Activated CD4-positive, alpha-beta memory T cell treated with anti-CD3 and anti-CD28 coated beads for 36 hours (primary cell): ENCODE results near the gene EPB41L1. TPM values are rescaled to one million over a fixed set of nuclear protein-coding genes. Genes with fewer than 3 reads are reported as not detected.

Experiments used
- CTCF ChIA-PET: fragments of 350-600 bp; sonication (Branson Sonifier 250); formaldehyde crosslinking; loops from one replicate; lab custom pipeline; 2021; ENCODE audit warnings: antibody characterized with exemption, inconsistent platforms; lab: Charles Lee
- POLR2A ChIA-PET: fragments of 350-600 bp; sonication (Branson Sonifier 250); formaldehyde crosslinking; loops from one replicate; lab custom pipeline; 2021; ENCODE audit warnings: antibody characterized with exemption; lab: Charles Lee
- DNase-seq: peaks from one replicate; pipeline ENCODE4 v3.0.0-alpha.2; 2020
- H3K27ac Mint-ChIP-seq: one replicate; pipeline ENCODE4 v1.8.0; 2021; ENCODE audit warnings: mixed read lengths
- H3K27me3 Mint-ChIP-seq: one replicate; pipeline ENCODE4 v1.8.0; 2021; ENCODE audit warnings: mixed read lengths
- H3K36me3 Mint-ChIP-seq: one replicate; pipeline ENCODE4 v1.8.0; 2021; ENCODE audit warnings: mixed read lengths
- H3K4me1 Mint-ChIP-seq: one replicate; pipeline ENCODE4 v1.8.0; 2021; ENCODE audit warnings: low read depth, mixed read lengths
- H3K4me3 Mint-ChIP-seq: one replicate; pipeline ENCODE4 v1.8.0; 2021; ENCODE audit warnings: mild to moderate bottlenecking, mixed read lengths
- H3K9me3 Mint-ChIP-seq: one replicate; pipeline ENCODE4 v1.8.0; 2021; ENCODE audit warnings: mixed read lengths
- intact Hi-C: fragments of 100-400 bp; cut with micrococcal nuclease; formaldehyde crosslinking; loops from one replicate; pipeline ENCODE4 v1.15.1; 2023
- total RNA-seq, 2 experiments: library from RNA; stranded (reverse); gene quantifications; one replicate each; pipeline ENCODE4 v1.2.3, GENCODE V29; 2021

Gene EPB41L1
- total RNA-seq, 2 experiments from 2014 or later, result 0.36 to 0.88 TPM

DNA sequence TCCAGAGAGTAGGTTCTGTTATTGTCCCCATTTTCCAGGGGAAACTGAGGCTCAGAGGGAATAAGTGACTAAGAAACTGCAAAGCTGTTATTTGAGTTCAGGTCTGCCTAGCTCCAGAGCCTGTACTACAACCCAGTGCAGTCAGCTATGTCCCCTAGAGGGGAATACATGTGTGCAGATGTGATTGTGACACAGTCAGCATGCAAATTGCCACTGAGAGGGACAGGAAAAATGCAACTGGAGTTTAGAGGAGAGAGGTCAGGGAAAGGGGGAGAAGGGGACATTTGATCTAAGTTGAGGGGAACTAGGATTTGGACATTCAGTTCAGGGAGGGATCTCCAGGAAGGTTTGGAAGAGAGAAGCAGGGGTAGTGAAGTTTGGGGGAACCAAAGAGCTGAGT lies 38.6 kb upstream of the EPB41L1 start:
- H3K4me1 Mint-ChIP-seq, result no peaks in the 10 kb centered on the region
- H3K4me3 Mint-ChIP-seq, result no peak overlapping the region
- H3K9me3 Mint-ChIP-seq, result no peaks in the 10 kb centered on the region
- intact Hi-C loops, result no loop called here
- H3K27me3 Mint-ChIP-seq, result peaks cover 3% of the 10 kb centered on the region
- DNase-seq, result no peak
- no peaks in the 10 kb centered on the region for H3K36me3 Mint-ChIP-seq
- CTCF ChIA-PET, result interaction anchor here (1.2 to 1.5 kb wide), 3 partner anchors 22 to 123 kb away, joined by 4 to 5 read pairs (median 5); no protein-coding TSS in a partner anchor
- H3K27ac Mint-ChIP-seq, result no peak overlapping the region
- POLR2A ChIA-PET, result no interaction called here

DNA sequence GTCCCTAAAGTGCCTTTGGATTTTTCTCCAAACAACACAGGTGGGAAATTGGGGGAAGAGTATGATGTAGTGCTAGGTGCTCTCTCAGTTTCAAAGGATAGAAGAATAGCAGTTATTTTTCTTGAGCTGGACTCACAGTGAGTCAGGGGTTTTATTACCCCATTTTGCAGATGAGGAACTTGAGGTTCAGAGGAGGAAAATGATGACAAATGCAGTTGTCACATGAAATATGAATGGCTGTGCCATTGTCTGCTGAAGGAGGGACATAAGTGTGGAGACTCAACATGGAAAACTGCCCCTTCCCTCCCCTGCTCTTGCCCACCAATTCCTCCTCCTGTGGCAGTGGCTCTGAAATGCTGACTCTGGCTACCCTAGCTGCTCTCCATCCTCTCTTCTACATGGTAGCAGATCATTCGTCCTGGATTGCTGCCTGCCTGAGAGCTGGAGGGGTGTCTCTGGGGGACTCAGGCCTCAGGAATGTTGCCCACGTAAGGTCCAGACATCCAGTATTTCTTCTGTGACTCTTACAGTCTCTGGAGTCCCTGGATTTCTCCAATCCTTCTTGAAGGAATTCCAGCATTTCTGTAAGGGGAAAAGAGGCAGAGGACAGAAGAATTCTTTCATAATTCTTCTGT lies 37.6 kb upstream of the EPB41L1 start:
- CTCF ChIA-PET, result interaction anchor here (0.9 to 1.5 kb wide), 4 partner anchors 10 to 124 kb away, joined by 3 to 5 read pairs (median 4); no protein-coding TSS in a partner anchor
- peaks cover 3% of the 10 kb centered on the region for H3K27me3 Mint-ChIP-seq
- H3K4me3 Mint-ChIP-seq, result no peak overlapping the region
- intact Hi-C loops, result no loop called here
- no peak for DNase-seq
- no peaks in the 10 kb centered on the region for H3K4me1 Mint-ChIP-seq
- H3K9me3 Mint-ChIP-seq, result no peaks in the 10 kb centered on the region
- POLR2A ChIA-PET, result no interaction called here
- no peaks in the 10 kb centered on the region for H3K36me3 Mint-ChIP-seq
- H3K27ac Mint-ChIP-seq, result no peak overlapping the region

DNA sequence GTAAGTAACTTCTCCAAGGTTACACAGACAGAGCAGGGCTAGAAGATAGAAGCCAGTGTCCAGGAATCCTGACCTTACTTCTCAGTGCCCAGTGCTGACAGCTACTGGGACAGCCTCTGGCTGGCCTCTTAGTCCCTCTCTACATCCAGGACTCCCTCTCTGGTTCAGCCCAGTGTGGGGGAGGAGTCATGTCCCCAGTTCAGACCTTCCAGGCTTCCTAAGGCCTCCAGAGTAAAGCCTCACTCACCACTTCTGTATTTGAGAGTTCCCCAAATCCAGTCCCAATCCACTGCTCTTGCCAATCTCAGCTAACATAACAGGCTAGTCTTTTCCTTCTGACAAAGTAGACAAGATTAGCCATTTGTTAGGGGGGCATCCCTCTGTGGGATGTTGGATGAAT lies 36.9 kb upstream of the EPB41L1 start:
- CTCF ChIA-PET, result no interaction called here
- Mint-ChIP-seq H3K36me3 (no peaks in the 10 kb centered on the region), H3K4me1 (no peaks in the 10 kb centered on the region), H3K27ac (no peak overlapping the region), H3K9me3 (no peaks in the 10 kb centered on the region), H3K4me3 (no peak overlapping the region), H3K27me3 (peaks cover 3% of the 10 kb centered on the region)
- POLR2A ChIA-PET, result no interaction called here
- DNase-seq, result no peak
- intact Hi-C loops, result no loop called here

GRCh38 chr20:36118371-36118770 lies 36.2 kb upstream of the EPB41L1 start:
- H3K4me1 Mint-ChIP-seq, result no peaks in the 10 kb centered on the region
- intact Hi-C loops, result no loop called here
- ChIA-PET POLR2A (no interaction called here), CTCF (interaction anchor here (1.0 kb wide), 1 partner anchor 81 kb away, joined by 3 read pairs; no protein-coding TSS in a partner anchor)
- DNase-seq, result no peak
- peaks cover 3% of the 10 kb centered on the region for H3K27me3 Mint-ChIP-seq
- H3K4me3 Mint-ChIP-seq, result no peak overlapping the region
- no peak overlapping the region for H3K27ac Mint-ChIP-seq
- H3K9me3 Mint-ChIP-seq, result no peaks in the 10 kb centered on the region
- no peaks in the 10 kb centered on the region for H3K36me3 Mint-ChIP-seq

GRCh38 chr20:36119537-36119936 lies 35.0 kb upstream of the EPB41L1 start:
- Mint-ChIP-seq H3K9me3 (no peaks in the 10 kb centered on the region), H3K27ac (no peak overlapping the region), H3K27me3 (peaks cover 3% of the 10 kb centered on the region), H3K36me3 (no peaks in the 10 kb centered on the region), H3K4me1 (no peaks in the 10 kb centered on the region), H3K4me3 (no peak overlapping the region)
- intact Hi-C loops, result no loop called here
- no peak for DNase-seq
- ChIA-PET POLR2A (interaction anchor here (0.5 kb wide), 1 partner anchor 17 kb away, joined by 3 read pairs; no protein-coding TSS in a partner anchor), CTCF (no interaction called here)

DNA sequence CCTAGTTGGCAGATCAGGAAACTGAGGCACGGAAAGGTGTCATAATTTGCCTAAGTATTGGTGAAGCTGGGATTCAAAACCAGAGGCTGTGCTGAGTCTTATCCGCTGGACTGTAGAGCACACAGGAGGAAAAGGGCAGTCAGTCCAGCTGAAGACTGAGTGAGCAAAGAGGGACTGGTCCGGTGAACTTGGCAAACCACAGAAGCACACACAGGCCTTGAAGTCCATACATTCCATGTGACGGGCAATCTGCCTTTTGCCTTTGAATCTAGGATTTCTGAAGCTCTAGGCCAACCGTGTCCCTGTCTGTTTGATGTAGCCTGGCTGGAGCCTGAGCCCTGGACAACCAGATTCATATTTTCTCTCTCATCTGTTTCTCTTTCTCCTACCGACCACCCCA lies 34.3 kb upstream of the EPB41L1 start:
- Mint-ChIP-seq H3K4me3 (no peak overlapping the region), H3K27me3 (peaks cover 2% of the 10 kb centered on the region), H3K9me3 (no peaks in the 10 kb centered on the region), H3K4me1 (no peaks in the 10 kb centered on the region), H3K27ac (no peak overlapping the region), H3K36me3 (no peaks in the 10 kb centered on the region)
- ChIA-PET CTCF (no interaction called here), POLR2A (no interaction called here)
- intact Hi-C loops, result no loop called here
- no peak for DNase-seq

DNA sequence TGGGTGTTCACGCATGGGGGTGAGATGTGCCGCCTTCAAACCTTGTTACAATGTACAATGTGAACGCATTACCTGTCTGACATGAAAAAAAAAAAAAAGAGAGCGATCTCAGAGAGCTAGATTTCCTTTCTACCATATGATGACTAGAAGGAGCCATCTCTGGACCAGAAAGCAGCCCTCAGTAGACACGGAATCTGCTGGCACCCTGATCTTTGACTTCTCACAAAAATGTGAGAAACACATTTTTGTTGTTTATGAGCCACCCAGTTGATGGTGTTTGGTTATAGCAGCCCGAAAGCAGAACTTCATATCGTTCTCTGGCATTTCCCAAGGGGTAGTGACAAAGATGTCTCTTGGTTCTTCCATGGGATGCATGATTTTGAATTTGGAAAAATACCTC lies 33.5 kb upstream of the EPB41L1 start:
- no peaks in the 10 kb centered on the region for H3K4me1 Mint-ChIP-seq
- no peak overlapping the region for H3K27ac Mint-ChIP-seq
- no peak for DNase-seq
- H3K36me3 Mint-ChIP-seq, result no peaks in the 10 kb centered on the region
- ChIA-PET POLR2A (no interaction called here), CTCF (no interaction called here)
- H3K27me3 Mint-ChIP-seq, result peaks cover 2% of the 10 kb centered on the region
- intact Hi-C loops, result no loop called here
- H3K9me3 Mint-ChIP-seq, result no peaks in the 10 kb centered on the region
- H3K4me3 Mint-ChIP-seq, result no peak overlapping the region

DNA sequence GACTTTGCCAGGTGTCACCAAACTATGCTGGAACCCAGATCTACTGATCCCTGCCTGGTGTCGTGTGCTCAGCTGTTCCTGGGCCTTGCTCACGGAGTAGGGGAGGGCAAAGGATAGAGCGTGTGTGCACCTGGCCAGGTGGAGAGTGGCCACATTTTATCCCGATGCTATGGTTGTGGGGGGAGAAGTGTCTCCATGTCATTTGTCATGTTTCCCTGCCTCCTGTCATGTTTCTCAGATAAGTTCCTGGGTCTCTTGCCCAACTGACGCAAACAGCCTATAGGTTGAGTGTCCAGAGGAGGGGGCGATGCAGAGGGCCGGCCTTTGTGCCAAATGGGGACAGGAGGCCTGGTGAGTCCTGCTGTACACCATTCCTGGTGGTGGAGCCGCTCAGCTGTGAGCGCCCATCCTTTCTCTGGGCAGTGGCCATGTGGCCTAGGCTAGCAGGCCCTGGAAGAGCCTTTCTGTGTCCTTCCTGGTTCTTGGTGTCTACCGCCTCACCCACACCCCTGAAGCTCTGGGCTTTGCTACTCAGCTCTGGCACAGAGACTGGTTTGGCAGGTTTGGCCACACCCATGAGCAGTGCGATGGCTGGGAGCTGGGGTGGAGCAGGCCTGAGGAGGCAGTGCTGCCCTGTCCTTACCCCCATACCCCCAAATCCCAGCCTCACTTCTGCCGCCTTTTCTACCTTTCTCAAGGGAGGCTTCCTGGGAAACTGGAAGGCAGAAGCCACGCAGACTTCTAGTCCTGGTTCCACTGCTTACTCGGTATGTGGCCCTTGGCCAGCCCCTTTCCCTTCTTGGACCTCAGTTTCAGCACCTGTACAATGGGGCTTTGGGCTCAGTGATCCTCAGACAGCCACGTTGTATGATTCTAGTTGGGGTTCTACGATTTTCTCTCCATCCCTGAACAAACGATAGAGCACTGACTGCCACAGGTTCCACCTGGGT lies 32.3 kb upstream of the EPB41L1 start:
- H3K4me3 Mint-ChIP-seq, result no peak overlapping the region
- H3K27ac Mint-ChIP-seq, result no peak overlapping the region
- no peaks in the 10 kb centered on the region for H3K4me1 Mint-ChIP-seq
- POLR2A ChIA-PET, result interaction anchor here (0.6 kb wide), 1 partner anchor 790 kb away, joined by 4 read pairs; no protein-coding TSS in a partner anchor
- DNase-seq, result no peak
- H3K36me3 Mint-ChIP-seq, result no peaks in the 10 kb centered on the region
- intact Hi-C loops, result no loop called here
- CTCF ChIA-PET, result no interaction called here
- H3K9me3 Mint-ChIP-seq, result no peaks in the 10 kb centered on the region
- H3K27me3 Mint-ChIP-seq, result peaks cover 2% of the 10 kb centered on the region

GRCh38 chr20:36122931-36123288 lies 31.6 kb upstream of the EPB41L1 start:
- DNase-seq, result no peak
- H3K27me3 Mint-ChIP-seq, result peaks cover 2% of the 10 kb centered on the region
- no peaks in the 10 kb centered on the region for H3K9me3 Mint-ChIP-seq
- no peaks in the 10 kb centered on the region for H3K4me1 Mint-ChIP-seq
- H3K4me3 Mint-ChIP-seq, result no peak overlapping the region
- H3K36me3 Mint-ChIP-seq, result no peaks in the 10 kb centered on the region
- CTCF ChIA-PET, result no interaction called here
- H3K27ac Mint-ChIP-seq, result no peak overlapping the region
- POLR2A ChIA-PET, result no interaction called here
- intact Hi-C loops, result no loop called here

DNA sequence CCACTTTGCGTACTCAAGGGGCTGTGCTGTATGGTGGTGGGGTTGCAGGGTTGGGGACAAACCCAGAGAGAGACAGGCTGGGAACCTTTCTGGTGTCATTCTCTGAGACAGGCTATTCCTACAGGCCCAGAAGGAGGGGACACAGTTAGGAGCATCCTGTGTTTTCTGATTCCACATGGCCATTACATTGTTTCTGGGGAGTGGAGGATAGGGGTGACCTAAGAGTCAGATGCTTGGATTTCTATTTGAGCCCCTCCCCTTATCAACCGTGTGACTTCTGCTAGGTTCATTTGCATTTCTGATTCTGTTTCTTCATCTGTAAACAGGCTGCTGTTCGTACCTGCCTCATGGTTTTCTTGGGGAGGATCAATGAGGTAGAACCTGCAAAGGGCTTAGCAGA lies 29.4 kb upstream of the EPB41L1 start:
- POLR2A ChIA-PET, result no interaction called here
- CTCF ChIA-PET, result interaction anchor here (2.9 kb wide), 1 partner anchor 132 kb away, joined by 18 read pairs; no protein-coding TSS in a partner anchor
- H3K9me3 Mint-ChIP-seq, result no peaks in the 10 kb centered on the region

DNA sequence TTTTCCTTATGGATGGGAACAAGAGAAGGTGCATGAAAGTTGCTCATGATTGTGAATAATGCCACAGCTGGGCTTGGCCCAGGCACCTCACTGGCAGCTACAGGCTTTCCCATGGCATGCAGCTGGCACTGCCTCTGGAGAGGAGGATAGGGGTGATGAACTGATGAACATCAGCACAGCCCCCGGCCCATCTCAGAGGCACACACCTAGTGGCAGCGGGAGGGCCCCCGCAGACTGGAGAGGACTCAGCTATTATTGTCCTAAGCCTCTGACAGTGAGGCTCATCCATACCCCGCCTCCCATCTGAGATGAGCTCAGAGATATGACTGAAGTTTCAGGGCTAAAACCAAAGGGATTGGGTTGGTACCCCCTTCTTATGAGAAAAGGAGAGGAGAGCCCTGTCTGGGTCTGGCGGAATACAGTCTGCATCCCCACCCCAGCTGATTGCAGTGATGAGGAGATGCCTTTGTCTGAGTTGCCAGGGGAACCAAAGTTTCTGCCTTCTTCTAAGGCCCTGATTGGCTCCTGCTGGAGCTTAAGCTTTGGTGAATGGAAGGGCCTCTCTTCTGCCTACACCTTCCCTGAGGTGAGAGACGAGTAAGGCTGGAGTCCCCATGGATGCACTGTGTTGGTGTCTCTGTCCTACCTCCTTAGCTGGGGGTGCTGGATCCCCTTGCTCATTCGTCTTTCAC lies 27.6 kb upstream of the EPB41L1 start:
- H3K9me3 Mint-ChIP-seq, result no peaks in the 10 kb centered on the region
- no peaks in the 10 kb centered on the region for H3K36me3 Mint-ChIP-seq
- DNase-seq, result no peak
- H3K4me1 Mint-ChIP-seq, result no peaks in the 10 kb centered on the region
- H3K27ac Mint-ChIP-seq, result no peak overlapping the region
- intact Hi-C loops, result no loop called here
- H3K27me3 Mint-ChIP-seq, result no peaks in the 10 kb centered on the region
- ChIA-PET POLR2A (no interaction called here), CTCF (interaction anchor here (1.0 to 2.9 kb wide), 6 partner anchors 10 to 134 kb away, joined by 3 to 18 read pairs (median 7); no protein-coding TSS in a partner anchor)
- no peak overlapping the region for H3K4me3 Mint-ChIP-seq

More for the DNA sequence above, 29.4 kb upstream of the EPB41L1 start:
- H3K36me3 Mint-ChIP-seq, result no peaks in the 10 kb centered on the region
- intact Hi-C loops, result no loop called here
- H3K27me3 Mint-ChIP-seq, result no peaks in the 10 kb centered on the region
- DNase-seq, result no peak
- H3K4me1 Mint-ChIP-seq, result no peaks in the 10 kb centered on the region
- no peak overlapping the region for H3K27ac Mint-ChIP-seq
- H3K4me3 Mint-ChIP-seq, result no peak overlapping the region
